ENCODE data around the gene COX10.
"Not testable (repeated sequence)": the region's sequence is repeated elsewhere in the genome, so short reads cannot be mapped to it uniquely, and the experiment has no call there.

Gene COX10

DNA sequence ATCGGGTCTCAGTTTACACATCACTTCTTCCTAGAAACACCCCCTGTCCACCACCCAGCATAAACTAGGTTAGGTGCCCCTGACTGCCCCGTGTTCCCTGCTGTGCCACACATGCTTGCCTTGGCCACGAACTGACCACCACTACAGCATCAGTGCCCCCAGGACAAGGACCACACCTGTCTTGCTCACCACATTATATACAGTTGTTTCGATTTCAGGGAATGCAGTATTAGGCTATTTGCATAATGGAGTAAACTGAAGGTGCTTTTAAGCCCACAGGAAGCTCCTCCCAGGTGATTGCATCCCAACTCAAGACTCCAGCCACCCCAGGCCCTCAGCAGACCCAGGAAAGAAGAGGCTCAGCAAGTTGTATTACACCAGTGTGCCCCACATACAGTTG is 117.1 kb downstream of the COX10 start:
- DNase-seq, result not testable (repeated sequence)

DNA sequence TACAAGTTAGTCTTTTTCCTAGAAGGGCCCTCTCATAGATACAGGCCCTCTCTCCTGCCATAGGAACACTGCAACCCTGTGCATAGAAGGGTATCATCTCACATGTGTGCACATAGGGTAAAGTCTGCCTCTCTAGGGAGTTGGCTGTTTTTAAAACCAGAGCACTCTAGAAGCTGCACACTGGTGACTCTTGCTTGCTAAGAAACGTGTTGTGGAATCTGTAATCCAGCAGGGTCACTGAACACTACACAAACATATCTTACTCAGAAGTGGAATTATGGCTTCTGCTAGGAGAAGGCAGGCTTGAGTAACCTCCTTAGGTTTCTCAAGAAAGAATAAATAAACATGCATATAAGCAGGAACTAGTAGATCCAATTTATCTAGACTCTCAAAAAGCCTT is 121.5 kb downstream of the COX10 start:
- DNase-seq, result not testable (repeated sequence)

DNA sequence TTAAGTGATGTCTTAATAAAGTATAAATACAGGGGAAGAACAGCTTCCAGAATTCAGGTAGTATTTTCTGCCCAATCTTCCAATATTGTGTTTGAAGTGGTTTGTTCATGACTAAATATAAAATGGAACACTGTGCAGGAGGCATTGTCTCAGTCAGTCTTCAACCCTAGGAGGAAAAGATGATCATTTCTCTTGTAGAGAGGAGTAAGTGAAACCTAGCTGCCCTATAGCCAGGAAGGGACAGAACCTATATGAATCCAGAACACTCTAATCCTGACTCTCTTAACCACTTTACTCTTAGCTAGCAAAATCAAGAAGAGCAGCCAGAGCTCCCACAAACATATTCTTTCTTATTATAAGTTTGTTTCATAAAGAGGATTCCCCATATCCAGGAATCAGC is 122.2 kb downstream of the COX10 start:
- not testable (repeated sequence) for DNase-seq

DNA sequence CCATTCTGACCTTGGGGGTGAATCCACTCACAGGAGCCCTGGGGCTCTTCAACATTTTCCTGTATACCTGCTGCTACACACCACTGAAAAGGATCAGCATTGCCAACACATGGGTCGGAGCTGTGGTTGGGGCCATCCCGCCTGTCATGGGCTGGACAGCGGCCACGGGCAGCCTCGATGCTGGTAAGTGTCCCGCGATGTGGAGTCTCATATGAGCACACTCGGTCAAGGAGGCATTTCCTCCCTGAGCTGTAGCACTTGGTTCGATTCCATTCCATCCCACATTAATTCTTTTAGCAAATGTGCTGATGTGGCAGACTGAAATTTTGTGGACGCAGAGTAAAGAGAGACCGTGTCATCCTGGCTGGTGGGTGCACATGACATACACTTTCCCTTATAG is 122.7 kb downstream of the COX10 start:
- DNase-seq, result not testable (repeated sequence)

DNA sequence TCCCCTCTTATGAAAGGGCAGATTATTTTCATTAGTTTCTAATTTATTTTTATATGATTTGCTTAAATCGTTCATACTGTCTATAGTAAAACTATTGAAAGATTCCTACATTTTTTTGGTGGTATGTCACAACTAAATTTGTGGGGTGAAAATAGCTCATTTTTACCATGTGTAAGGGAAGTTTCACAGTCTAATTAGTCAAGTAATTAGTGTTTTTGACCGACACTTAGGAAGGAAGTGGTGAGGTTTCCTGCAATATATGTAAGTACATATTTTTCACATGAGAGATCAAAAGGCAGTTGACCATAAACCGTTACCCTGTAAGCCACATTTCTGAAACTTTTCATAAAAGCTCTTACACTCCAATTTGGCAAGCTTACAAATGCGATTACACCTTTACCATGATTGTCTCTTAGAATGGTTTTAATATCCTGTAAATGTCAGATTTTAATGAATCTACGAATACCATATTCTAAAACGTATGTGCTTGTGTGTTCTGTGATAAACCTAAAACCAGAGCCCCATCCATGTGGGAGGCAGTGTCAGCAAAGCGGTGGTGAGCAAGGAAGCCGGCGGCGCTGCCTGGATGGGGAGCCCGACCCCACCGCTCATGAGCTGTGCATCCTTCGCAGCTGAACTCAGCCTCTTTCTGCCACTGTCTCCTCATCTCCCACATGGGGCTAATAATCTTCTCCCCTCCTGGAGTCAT is 123.5 kb downstream of the COX10 start:
- not testable (repeated sequence) for DNase-seq

DNA sequence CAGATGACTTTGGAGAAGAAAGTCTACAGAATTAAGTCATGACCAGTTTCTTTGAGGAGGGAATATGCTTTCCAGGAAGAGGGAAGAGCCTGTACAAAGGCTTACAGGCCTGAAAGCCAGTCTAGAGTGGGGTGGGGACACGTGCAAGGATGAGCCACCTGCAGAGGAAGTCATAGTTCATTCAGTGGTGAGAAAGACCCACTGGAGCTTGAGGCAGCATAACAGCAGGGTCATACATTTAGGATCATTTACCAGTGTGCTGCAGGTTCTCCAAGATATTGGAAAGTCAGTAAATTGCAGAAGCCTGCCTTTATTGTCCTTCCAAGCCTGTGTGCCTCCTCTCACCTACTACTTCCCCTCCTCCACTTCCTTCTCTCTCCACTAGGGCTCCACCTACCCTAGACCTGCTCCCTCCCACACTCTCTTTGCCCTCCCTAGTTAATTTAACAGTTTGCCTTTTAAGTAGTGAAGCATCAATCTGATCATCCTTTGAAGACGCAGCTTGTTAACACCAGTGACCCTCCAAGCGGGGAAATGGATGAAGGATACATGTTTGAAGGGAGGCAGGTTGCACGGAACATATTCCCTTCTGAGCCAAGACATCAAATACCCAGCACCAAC is 127.2 kb downstream of the COX10 start:
- DNase-seq, result no peak

DNA sequence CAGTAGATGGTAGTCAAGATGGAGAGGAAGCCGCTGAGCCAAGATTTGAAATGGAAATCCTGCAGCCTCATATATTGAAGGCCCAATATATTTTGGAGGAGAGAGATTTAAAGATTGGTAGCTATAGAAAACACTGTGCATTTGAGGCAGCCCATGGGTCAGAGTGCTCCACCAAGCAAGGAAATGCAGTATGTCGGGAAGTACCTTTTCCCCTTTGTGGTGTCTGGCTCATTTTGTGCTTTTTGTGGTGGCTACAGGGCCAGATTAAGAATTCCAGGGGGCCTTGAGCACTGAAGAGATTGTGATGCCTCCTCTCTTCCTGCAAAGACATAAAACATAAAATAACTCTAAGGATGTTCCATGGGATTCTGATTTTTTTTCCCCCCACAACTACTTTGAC is 127.8 kb downstream of the COX10 start:
- DNase-seq, result no peak

DNA sequence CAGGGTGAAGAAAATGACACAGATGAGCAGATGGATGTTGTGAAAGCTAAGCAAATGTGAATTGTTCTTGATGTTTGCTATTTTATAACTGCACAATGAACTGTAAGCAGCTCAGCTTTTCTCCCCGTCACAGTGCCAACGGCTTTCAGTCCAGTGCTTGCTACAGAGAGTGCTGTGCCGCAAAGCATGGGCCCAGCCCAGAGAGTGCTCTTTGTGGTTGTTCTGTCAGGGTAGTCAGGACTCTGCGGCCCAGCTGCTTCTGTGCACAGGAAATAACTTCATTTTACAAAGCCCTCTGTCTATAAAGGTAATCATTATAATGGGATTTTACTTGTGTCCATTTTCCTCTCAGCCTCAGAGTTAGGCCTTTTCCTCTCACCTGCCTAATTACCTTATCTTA is 128.3 kb downstream of the COX10 start:
- no peak for DNase-seq

DNA sequence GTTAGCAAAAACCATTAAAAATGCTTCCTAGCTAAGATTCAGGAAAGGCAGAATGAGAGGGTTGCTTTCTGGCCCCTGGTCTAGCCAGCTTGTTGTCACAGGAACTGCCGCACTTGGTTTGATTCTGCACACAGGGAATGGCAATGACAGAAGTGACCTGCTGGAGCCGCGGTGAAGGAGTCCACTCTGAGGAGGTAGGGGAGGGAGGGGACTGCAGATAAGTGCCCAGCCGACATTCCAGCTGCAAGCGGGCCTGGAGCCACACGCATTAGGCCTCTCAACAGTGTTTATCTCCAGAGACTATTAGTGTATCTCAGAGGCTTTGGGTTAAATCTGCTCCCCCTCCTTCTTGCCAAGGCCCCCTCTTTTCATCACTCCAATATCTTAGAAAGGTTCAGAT is 128.7 kb downstream of the COX10 start:
- DNase-seq, result peak; percentile 1

DNA sequence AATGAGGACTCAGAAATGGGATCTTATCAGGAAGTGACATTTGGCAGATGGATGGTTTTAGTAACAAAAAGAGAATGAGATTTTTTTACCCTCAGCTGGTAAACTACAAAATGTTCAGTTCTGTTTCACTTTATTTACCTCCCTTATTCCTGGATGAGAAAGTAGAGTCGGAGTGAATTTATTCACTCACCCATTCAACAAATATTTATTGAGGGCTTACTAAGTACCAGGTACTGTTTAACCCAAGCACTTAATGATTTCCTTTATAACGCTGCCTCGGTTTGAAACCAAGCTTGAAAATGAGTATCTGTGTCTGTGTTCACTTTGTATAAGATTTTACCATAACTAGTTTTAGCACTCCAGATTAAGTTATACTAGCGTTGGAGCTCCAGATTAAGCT is 129.3 kb downstream of the COX10 start:
- DNase-seq, result no peak

DNA sequence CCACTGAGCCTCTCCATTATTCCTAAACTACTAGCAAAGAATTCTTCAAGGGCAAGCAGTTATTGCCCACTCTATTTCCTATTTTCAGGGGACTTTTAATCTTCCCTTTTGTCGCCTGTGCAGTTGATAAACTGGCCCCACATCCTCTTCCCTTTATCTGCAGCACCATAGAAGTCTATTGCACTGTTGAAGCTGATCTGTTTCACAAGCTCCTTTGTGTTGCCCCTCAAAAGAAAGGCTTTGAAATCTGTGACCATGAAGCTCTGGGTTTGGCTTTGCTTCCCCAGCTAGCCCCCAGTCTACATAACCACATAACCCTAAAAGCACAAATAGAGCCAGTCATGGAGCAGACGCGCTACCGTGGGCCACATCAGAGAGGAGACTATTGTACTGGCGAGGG is 130.3 kb downstream of the COX10 start:
- DNase-seq, result no peak

DNA sequence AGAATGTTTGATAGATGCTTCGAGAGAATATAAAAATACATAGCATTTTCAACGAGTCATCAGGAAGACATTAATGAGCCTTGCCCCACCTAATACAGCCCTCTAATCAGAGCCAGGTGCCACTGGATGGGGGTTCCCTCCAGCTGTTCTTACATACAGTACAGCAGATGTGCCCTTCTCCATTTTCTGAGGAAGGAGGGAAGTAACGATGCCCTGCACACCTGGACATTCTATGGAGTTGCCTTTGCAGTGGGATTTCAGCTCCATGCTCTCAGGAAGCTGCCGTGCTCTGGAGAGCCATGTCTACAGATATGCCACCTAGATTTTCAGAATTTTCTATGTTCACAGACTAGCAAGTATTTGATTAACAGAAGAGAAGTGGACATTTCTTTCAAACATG is 131.1 kb downstream of the COX10 start:
- DNase-seq, result no peak

DNA sequence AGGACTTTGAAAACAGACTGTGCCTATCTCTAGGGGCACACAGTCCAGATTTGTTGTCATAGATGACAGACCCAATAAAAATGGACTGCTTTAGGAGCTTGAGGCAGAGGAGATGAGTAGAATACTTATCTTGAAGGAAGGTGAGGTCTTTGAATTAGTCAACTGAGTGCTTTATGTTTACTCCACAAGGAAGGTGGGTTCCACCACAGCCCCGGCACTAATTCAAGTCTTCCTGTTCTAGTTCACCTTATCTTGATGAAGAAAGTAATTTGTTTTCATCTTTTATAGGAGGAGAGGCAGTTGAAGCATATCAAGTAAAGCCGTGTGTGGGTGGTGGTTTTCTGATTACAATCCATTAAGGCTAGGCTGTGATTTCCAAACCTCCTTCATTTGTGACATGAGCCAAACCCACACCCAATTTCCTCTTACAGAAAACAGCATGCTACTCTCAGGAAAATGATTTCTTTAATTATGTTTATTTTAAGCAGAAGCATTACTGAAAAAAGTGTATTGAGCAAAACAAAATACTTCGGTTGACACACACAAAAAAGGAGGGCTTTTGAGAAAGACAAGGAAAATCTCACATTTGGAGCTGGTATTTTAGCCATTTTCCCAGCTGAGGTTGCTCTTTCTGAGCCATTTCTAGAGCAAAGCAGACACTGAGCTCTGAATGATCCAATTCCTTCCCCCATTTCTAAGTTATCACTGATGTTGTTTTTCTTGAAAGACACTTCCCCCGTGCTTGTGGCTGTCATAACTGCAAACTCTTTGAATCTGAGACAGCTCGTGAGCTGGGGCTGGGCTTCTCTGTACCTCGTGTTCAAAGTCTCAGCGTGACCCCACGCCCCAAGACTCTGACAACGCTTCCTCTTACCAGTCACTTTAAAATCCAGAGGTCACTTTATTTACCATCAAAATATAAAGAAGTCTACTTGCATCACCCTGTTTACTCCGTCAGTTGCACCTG is 132.0 kb downstream of the COX10 start:
- DNase-seq, result peak; percentile 5

DNA sequence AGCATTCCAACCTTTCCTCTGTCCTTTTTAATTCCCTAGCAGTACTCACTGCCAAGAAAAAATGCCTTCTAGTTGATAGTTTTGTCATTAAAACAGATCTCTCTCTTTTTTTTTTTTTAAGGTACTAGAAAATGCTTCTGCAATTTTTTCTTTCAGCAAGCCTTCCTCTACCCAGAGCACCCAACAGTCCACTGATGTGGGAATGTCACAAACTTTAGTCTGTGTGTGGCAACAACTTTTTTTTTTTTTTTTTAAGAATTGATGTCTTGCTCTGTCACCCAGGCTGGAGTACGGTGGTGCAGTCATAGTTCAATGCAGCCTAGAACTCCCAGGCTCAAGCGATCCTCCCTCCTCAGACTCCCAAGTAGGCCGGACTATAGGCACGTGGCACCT is 132.7 kb downstream of the COX10 start:
- no peak for DNase-seq

DNA sequence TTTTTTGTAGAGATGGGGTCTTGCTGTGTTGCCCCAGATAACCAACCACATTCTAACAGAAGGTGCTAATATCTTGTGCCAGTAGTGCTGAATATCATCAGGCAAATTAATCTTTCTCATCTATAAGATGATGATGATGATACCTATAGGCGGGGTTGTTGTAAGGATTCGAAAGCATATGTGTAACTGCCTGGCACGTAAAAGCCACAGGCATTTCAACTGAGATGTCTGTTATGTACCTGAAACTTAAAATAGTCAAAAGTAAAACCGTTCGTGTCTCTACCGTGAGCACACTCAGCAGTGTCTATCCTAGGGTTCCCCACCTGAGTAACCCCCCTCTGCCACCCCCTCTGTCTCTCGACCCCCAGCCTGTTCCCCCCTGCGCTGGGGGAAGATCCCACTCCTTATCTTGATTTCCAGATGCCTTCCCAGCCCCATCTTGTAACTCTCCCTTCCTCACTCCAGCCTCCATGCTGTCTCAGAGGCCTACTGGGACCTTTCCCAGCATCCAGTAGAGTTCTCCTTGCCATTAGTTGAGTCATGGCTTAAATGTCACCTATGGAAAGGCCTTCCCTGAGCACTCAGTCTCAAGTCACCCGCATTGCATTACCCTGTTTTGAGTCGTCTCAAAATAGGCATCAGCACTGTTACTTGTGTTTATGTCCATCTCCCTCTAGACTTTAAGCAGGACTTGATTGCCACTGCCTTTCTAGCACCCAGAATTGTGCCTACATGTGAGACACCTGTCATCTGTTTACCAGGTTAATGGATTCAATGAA is 133.3 kb downstream of the COX10 start:
- DNase-seq, result no peak

DNA sequence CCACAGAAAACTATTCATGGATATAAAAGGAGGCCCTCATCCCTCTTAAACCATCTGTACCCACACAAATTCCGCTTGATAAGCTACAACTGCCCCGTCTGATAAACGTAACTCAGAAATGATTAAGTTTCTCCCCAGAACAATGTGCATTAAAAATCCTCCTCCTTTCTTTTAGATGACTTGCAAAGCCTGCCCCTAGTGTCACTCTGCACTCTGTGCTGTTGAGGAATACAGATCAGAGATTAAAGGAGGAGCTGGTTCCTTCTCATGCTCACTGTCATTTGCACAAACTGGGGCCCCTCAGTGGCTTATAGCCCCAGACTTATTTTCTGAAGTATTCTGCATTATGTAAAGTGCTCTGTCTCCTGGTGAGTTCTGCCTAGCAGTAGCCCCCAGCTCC is 134.1 kb downstream of the COX10 start:
- no peak for DNase-seq

DNA sequence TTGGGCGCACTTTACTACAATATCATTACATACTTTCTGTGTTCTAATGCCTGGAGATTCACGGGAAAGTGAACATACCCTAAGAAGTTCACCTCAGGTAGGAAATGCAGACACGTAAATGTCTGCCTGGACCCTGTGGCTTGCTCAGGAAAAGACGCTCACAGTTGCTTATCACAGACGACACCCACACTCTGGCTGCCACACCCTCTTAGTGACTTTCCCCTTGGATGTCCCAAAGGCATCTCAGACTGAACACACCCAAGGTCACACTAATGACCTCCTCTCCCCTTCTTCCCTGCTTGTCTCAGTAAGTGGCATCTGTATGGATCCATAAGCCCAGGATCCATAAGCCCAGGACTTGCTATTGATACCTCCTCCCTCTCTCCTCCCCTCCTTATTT is 134.8 kb downstream of the COX10 start:
- no peak for DNase-seq

DNA sequence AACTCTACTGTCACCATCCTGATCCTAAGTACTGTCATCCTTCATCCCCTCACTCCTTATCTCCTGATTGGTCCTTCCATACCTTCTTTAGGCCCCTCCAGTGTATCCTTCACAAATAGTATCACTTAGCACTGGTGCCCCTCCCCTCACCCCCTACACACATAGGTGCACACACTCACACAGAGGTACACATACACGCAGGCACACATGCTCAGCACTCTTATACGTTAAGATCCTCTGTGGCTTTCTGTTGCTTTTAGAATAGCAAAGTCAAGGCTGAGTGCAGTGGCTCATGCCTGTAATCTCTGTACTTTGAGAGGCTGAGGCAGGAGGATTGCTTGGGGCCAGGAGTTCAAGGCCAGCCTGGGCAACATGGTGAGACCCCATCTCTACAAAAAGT is 135.2 kb downstream of the COX10 start:
- no peak for DNase-seq

DNA sequence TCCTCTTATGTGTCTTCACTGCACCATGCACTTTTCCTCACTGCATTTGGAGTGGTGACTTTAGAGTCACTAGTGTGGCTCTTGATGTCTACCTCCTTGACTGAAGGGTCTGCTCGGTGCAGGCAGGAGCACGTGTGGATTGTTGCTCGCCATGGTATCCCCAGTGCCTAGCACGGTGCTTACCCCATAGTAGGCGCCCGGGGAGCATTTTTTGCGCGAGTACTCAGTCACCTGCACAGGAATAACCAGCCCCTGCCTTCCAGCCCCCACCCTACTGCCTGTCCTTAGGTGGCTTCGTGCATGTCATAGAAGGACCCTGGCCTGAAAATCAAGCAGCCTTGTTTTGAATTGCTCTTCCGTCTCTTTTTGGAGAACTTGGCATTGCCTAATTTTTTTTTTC is 136.1 kb downstream of the COX10 start:
- no peak for DNase-seq

DNA sequence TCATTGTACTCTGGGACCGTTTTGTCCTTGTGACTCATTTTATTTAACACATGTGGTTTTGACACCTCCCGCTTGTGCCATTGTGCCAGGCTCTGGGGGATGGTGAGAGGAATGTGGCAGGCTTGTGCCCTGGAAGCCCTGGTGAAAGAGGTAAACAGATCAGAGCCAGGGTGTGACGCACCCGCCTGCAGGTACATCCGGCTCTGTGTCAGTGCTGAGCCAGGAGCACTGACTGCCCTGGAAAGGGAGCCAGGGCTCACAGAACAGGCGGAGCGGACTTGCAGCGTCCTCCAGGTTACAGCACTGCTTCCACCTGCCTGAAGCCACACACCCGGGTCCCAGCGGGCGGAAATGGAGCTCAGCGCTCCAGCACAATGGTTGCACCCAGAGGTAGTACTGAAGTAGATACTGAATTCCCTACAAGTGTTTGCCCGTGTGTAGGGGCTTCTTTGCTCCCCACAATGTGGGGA is 136.7 kb downstream of the COX10 start:
- no peak for DNase-seq

DNA sequence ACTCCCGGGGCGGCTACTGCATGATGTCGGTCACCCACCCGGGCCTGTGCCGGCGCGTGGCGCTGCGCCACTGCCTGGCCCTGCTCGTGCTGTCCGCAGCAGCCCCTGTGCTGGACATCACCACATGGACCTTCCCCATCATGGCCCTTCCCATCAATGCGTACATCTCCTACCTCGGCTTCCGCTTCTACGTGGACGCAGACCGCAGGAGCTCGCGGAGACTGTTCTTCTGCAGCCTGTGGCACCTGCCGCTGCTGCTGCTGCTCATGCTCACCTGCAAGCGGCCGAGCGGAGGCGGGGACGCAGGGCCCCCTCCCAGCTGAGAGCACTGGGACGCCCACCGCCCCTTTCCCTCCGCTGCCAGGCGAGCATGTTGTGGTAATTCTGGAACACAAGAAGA is 137.6 kb downstream of the COX10 start:
- no peak for DNase-seq

DNA sequence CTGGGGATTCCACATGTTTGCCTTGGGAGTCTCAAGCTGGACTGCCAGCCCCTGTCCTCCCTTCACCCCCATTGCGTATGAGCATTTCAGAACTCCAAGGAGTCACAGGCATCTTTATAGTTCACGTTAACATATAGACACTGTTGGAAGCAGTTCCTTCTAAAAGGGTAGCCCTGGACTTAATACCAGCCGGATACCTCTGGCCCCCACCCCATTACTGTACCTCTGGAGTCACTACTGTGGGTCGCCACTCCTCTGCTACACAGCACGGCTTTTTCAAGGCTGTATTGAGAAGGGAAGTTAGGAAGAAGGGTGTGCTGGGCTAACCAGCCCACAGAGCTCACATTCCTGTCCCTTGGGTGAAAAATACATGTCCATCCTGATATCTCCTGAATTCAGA is 138.5 kb downstream of the COX10 start:
- DNase-seq, result no peak

DNA sequence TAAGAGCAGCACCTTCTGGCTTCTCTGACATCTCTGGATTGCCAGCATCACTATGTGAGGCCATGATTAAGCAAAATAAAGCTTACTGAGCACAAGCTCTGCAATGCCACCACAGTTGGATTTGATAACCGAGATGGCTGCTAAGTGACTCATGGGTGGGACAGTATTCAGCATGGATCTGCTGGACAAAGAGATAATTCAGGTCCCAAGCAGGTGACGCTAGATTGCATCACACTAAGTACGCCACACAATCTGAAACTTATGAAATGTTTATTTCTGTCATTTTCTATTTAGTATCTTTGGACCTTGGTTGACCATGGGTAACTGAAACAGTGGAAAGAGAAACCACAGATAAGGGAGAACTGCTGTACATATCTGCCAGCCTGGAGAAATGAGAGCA is 139.9 kb downstream of the COX10 start:
- no peak for DNase-seq
